HG02642 (cell line): ENCODE measurements around the gene NECTIN2.

Source experiments
- ATAC-seq: cut with Tn5 transposase; IDR thresholded peaks from one replicate; pipeline ENCODE4 v1.9.1; 2021; ENCODE audit warnings: mild to moderate bottlenecking; ENCODE audit not compliant: unreplicated experiment, poor library complexity

Gene NECTIN2

DNA sequence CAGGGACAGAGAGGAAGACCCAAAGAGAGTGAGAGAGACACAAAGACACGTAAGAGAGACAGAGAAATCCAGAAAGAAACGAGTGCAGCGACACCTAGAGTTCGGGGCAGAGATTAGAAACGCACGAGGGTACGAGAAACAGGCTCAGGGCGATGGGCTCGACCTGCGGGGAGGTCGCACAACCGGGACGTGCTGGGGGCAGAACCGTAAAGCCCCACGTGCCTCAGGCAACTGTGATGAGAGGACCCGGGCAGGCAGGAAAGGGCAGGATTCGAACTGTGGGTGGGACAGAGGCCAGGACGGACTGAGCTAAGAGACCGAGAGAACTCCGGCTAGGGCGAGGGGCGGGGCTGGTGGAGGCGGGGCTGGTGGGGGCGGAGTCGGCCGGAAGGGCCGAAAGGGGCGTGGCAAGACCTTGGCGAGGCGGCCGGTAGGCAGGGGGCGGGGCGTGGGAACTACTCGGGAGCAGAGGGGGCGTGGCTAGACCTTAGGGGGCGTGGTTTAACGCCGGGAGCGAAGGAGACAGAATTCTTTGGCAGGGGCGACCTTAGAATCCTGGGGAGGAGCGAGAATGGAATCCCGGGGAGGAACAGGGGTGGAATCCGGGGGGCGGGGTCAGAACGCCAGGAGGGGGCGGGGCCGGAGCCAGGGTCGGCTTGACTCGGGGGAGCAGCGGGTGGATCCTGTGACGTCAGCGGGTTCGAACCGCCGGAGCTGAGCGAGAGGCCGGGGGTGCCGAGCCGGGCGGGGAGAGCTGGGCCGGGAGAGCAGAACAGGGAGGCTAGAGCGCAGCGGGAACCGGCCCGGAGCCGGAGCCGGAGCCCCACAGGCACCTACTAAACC lies at the start of gene NECTIN2:
NECTIN2 (plus strand) TSS at position 686 of the 843 bp plus-strand sequence. CDS start 229 bp downstream, outside the sequence.
- ATAC-seq: peak; percentile 41

DNA sequence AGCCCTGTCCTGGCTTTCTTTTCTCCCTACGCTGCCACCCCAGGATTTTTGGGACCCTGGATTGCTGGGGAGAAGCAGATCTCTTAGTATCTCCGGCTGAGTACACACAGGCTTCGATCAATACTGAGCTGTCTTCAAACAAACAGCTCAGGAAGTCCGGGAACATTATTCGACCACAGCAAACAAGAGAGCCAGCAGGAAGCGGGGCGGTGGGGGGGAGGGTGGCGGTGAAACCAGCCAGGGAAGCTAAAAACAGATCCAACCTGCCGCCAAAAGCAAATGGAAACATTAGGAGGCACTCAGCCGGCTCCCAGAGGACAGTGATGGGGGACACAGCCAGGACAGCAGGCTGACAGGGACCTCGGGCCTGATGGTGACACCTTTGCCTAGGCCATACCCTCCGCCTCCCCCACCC lies 49.4 kb upstream of the NECTIN2 start:
- no peak for ATAC-seq

DNA sequence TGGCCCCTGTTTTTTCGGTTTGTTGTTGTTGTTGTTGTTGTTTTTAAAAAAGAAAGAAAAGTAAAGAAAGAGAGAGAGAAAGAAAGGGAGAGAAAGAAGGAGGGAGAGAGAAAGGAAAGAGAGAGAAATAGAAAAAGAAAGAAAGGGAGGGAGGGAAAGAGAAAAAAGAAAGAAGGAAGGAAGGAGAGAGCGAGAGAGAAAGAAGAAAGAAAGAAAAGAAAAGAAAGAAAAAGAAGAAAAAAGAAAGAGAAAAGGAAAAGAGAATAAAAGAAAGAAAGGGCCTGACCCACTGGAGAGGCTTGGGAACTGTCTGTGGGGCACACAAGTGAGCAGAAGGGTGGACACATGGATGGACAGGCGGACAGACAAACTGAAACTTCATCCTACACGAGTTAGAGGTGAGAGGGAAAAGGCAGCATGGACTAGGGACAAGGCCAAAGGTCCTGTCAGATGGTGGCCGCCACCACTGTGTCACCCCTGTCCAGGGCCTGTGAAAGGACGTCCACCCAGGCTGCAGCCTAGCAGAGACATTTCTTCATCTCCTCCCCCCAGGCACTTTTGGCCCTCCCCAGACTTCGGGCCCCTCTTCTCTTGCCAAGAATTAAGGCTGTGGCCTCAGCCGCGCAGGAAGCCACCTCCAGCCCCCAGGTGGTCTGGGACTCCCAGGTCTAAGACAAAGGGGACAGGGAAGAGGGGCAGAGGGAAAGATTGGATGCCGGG lies 46.3 kb upstream of the NECTIN2 start:
- ATAC-seq: no peak

DNA sequence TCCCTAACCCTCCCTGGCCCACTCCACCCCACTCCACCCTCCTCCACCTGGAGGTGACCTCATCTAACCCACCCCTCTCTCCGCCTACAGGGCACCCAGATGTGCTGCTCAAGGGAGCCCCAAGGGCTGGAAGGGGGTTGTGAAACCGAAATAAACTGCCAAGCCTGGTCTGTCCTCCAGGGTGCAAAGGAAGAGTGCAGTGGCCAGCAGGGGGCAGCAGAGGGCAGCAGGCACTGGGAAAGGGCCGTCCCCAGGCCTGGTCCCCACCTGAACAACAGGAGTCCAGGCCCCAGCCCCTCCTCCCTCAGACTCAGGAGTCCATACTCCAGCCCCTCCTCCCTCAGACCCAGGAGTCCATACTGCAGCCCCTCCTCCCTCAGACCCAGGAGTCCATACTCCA lies 45.6 kb upstream of the NECTIN2 start:
- ATAC-seq: peak; percentile 74

DNA sequence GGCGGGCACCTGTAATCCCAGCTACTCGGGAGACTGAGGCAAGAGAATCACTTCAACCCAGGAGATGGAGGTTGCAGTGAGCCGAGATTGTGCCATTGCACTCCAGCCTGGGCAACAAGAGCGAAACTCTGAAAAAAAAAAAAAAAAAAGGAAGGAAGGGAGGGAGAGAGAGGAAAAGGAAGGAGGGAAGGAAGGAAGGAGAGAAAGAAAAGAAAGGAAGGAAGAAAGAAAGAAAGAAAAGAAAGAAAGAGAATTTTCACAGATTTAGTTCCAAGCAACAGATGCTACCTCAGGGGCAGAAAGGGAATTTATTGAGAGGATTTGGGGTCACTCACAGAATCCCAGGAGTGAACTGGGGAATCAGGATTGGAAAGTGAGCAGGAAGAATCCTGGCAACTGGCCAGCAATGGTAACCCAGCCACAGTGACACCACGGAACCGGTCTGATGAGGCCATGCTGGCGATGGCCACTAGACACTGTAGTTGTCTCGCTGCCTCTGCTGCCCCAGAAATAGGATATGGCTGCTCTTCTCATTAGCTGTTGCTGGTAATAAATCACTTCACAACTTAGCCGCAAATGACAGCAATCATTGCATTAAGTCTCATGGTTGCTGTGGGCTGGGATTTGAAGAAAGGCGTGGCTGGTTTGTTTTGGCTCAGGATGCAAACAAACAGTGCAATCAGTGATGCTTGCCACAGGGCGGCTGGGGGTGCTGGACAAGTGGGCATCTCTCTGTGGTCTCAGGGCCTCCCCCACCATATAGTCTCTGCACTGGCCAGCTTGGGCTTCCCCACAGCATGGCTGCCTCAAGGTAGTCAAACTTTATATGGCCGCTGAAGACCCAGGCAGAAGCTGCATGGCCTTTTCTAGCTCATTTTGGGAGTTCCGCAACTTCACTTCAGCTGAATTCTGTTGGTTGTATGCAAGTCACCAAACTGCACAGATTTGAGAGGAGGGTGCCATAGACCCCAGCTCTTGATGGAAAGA lies 42.4 kb upstream of the NECTIN2 start:
- no peak for ATAC-seq

DNA sequence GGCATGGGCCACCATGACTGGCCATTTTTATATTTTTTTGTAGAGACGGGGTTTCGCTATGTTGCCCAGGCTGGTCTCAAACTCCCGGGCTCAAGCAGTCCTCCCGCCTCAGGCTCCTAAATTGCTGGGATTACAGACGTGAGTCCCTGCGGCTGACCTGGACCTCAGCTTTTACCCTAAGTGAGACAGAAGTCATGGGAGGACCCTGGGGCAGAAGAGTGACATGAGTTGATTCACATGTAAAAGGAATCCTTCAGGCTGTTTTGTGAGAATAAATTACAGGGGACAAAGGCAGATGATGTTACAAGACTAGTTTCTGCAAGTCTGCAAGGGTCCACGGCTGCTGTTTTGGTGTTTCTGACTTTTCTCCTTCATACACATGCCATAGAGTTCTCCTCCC lies 39.8 kb upstream of the NECTIN2 start:
- no peak for ATAC-seq

DNA sequence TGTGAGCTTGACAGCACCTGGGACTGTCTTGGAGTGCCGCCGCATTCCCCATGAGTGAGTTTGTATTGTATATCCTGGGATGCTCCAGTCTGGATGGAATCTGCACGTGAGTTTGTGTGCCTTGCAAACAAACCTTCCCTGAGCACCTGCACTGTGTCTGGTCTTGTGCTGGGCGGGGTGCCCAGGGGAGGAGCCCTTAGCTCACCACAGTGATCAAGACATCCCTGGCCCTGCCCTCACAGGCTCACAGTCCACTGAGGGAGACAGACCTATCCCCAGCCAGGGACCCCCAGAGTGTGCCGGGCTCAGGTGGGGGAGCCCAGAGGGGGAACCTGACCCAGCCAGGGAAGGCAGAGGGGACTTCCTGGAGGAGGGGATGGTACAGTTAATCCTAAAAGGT lies 38.9 kb upstream of the NECTIN2 start:
- ATAC-seq: no peak

DNA sequence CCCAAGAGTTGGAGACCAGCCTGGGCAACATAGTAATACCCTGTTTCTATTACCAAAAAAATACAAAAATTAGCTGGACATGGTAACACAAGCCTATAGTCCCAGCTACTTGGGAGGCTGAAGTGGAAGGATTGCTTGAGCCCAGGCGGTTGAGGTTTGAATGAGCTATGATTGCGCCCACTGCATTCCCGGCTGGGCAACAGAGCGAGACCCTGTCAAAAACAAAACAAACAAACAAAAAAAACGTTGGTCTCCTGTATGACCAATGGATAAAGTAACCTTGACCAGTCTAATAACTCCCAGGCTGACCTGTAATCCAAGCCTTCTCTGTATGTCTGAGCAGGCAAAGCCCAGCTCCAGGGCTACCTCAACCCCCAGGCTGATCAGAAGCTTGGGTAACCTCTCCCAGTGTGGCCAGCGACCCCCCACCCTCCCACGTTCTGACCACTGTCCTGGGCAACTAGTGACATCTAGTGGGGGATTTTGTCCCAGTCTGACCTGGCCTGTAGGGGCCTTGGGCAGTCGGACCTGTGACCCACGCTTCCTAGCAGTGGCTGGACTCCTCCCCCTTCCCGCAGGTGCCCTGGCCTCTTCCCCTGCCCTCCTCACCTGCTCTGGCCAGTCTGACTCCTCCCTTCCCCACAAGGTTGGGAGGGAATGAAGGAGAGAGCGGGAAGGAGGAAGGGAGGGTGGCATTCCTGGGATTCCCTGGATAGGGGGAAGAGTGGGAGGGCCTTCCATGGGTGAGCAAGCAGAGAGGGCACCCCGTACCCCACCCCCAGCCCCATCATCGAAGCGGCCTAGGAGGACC lies 38.2 kb upstream of the NECTIN2 start:
- ATAC-seq: no peak

DNA sequence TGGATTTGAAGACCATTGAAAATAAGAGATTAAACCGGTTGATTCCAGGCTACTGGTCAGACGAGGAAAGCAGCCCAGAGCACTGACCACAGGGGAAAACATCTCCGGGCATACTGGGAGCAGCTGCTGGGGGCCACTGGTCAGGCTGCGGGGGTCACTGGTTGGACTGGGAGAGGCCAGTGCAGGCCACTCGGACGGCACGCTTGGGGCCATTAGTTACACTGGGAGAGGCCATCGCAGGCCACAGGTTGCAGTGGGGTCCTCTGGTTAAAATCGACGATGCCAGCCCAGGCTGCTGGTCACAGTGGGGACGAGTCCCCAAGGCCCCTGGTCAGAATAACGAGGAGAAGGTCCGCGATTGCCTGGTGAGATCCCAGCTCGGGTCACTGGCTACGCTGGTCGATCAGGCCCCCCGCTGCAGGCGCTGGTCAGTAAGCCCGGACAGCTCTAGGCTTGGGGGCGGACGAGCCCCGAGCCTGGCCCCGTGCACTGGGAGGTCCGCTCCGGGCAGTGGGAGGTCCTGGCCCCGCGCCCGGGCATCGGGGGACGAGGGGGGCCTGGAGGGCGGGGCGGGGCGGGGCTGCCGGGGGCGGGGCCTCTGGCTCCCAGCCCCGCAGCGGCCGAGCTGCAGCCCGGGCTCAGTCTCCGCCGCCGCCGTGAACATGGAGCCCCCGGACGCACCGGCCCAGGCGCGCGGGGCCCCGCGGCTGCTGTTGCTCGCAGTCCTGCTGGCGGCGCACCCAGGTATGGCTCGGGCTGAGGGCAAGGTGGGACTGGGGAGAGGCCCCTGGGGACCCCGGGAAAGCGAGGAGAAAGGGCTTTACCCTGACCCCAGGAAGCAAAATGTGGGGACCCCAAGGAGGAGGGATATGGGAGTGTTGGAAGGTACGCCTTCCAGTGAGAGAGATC lies 37.4 kb upstream of the NECTIN2 start, which contains the start of gene BCAM:
BCAM (plus strand) TSS at position 641 of the 909 bp plus-strand sequence; CDS start at position 663, 22 bp downstream.
- ATAC-seq: no peak

DNA sequence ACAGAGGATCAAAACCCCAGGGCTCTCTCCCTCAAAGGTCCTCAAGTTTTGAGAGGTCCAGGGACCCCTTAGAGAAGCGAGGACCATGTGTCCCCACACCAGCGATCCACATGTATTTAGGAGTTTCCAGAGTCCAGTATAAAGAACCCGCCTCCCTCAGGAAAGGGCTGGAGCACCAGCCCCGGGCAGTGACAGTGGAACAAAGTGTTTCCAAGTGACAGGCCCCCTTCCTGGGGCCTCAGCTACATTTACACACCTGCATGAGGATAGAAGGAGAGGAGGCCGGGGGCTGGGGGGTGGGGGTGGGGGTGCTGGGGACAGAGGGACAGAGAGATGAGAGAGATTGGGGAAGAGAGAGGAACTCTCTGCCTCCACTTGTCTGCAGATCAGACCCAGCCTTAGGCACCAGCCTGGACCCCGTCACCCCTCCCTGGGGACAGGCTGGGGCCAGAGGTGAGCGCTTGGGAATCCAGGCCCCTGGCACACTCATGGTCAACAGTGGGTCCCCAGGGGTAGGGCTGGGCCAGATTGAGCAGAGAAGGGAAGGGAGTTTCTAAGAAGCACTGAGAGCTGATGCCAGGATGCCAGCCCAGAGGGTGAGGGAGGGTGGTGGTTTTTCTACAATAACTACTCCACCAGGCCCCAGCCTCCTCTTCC lies 36.4 kb upstream of the NECTIN2 start:
- ATAC-seq: no peak

DNA sequence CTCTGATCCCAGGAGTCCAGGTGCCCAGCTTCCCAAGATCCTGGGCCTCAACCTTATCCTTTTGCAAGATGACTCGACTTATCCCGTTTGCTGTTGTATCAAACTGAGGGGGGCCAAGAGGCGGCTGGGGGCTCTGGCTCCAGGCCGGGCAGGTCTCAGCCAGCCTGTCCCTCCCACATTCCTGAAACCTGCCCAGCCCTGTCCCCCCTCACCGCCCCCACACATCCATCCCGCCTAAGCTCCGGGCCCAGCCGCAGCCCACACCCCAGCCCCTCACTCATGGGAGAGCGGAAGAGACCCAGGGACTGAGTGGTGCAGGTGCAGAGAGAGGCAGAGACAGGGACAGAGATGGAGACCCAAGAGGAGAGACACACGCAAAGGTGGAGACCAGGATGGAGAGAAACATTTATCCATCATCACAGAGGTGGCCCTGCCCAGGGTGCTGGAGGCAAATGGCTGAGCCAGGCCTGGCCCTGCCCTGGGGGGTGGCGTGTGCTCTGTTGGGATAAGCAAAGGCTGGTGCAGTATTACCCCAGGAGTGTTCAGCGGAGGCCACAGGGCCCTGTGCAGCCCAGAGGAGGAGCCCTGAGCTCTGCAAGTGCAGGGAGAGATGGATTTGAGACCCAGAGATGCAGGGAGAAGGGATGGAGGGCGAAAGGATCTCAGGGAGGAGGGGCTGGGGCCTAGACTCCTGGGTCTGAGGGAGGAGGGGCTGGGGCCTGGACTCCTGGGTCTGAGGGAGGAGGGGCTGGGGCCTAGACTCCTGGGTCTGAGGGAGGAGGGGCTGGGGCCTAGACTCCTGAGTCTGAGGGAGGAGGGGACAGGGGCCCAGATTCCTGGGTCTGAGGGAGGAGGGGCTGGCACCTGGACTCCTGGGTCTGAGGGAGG lies 35.6 kb upstream of the NECTIN2 start:
- ATAC-seq: no peak

DNA sequence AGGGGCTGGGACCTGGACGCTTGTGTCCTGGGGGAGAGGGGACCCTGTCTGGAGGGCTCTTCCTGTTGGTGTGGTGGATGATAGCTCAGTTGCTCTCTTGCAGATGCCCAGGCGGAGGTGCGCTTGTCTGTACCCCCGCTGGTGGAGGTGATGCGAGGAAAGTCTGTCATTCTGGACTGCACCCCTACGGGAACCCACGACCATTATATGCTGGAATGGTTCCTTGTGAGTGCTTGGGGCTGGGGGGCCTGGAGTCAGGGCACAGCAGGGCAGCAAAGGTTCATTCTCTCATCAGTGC lies 35.0 kb upstream of the NECTIN2 start:
- ATAC-seq: no peak

DNA sequence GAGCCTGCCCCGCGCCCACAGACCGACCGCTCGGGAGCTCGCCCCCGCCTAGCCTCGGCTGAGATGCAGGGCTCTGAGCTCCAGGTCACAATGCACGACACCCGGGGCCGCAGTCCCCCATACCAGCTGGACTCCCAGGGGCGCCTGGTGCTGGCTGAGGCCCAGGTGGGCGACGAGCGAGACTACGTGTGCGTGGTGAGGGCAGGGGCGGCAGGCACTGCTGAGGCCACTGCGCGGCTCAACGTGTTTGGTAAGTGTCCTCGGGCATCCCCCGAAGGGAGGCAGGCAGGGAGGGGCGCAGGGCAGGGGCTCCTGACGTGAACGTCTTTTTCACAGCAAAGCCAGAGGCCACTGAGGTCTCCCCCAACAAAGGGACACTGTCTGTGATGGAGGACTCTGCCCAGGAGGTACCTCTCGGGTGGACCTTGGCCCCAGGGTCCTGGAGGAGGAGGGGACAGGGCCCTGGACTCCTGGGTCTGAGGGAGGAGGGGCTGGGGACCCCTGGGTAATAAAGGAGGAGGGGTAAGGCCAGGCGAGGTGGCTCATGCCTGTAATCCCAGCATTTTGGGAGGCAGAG lies 33.9 kb upstream of the NECTIN2 start:
- no peak for ATAC-seq

DNA sequence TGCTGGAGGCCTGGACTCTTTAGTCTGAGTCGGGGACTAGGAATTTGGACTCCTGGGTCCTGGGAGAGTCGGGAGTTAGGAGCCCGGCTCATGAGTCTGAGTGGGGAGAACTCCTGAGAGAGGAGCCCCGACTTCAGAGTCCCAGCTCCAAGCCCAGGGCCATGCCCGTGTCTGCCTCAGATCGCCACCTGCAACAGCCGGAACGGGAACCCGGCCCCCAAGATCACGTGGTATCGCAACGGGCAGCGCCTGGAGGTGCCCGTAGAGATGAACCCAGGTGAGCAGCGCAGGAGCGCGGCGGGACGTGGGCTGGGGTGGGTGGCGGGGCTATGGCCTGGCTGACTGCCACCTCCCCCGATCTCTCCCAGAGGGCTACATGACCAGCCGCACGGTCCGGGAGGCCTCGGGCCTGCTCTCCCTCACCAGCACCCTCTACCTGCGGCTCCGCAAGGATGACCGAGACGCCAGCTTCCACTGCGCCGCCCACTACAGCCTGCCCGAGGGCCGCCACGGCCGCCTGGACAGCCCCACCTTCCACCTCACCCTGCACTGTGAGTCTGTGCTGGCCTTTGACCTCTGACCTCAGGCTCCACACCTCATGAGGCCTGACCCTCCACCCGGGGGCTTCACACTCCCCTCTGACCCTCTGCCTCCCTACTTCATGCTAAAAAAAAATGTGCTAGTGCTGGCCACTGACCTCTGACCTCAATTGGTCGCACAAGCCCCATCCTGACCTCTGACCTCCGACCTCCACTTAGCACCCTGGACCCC lies 32.8 kb upstream of the NECTIN2 start:
- ATAC-seq: no peak

DNA sequence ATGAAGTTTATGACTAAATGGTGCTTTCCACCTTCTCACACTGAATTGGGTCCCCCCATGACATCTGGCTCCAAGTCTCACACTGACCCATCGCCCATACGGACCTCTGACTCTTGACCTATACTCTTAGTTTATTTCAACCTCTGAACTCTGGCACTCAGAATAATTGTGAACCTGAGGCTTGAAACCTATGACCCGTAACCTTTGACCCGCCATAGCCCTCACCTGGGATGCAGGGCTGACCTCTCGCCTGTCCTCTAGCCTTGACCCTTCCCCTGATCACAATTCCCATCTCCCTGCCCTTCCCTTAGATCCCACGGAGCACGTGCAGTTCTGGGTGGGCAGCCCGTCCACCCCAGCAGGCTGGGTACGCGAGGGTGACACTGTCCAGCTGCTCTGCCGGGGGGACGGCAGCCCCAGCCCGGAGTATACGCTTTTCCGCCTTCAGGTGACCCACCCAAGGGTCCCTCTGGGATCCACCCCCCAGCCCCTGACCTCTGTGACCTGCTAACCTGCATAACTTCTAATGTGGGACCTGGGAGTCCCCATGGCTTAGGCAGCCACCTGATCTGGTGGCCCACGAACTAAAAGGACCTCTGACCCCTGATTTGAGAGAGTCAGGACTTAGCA lies 32.1 kb upstream of the NECTIN2 start:
- ATAC-seq: no peak

DNA sequence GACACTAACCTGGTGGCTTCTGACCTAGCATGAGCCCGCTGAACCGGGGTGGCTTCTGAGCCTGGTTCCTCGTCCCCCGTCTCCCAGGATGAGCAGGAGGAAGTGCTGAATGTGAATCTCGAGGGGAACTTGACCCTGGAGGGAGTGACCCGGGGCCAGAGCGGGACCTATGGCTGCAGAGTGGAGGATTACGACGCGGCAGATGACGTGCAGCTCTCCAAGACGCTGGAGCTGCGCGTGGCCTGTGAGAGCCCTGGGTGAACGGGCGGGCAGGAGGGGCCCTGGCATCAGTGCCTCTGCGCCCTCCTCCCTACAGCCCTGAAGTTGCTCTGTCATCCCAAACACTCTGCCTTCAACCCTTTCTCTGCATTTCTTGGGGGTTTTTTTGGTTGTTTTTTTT lies 31.6 kb upstream of the NECTIN2 start:
- ATAC-seq: no peak
